A549 (cell line): Measurements from ENCODE around the gene ASPSCR1. TPM values are rescaled to one million over a fixed set of nuclear protein-coding genes. Genes with fewer than 3 reads are reported as not detected.

Experiments
- ATAC-seq, 2 experiments: fragments of 200-7000 bp in 1 of 2; fragments of >200 bp in 1 of 2; cut with Nextera tagmentation in 1 of 2; cut with Tn5 transposase in 1 of 2; 3 replicates each; pipeline versions ENCODE4 v1.8.0 to v1.9.1; 2018 to 2020; ENCODE audit warnings: mild to moderate bottlenecking in 1 of 2, moderate library complexity in 1 of 2
- CTCF ChIA-PET: fragments of 300-600 bp; sonication (Branson Sonifier 250); formaldehyde crosslinking; extraction: SDS; loops from one replicate; lab custom pipeline; 2021; ENCODE audit warnings: antibody characterized with exemption, inconsistent platforms; lab: Yijun Ruan, JAX
- POLR2A ChIA-PET: fragments of 350-600 bp; formaldehyde crosslinking; extraction: SDS; loops from one replicate; lab custom pipeline; 2021; ENCODE audit warnings: antibody characterized with exemption, inconsistent platforms; lab: Yijun Ruan, JAX
- DNase-seq, 2 experiments: peaks; one replicate each; pipeline versions ENCODE4 v3.0.0 to v3.0.0-alpha.2; 2011 to 2016; ENCODE audit warnings: low read depth in 1 of 2, low spot score in 1 of 2
- FAIRE-seq: peaks from 2 replicates; lab custom pipeline; 2011; peaks lifted over from hg19 to GRCh38; lab: Jason Lieb, UNC
- H3K27ac ChIP-seq, 2 experiments: fragments of >200 bp; sonication (Bioruptor Twin); formaldehyde crosslinking; 3 replicates each; pipeline ENCODE4 v1.5.1; 2016 to 2017
- H3K4me1 ChIP-seq: fragments of >200 bp; sonication (Bioruptor Twin); formaldehyde crosslinking; 3 replicates; pipeline ENCODE4 v1.6.1; 2016
- H3K4me2 ChIP-seq: fragments of >200 bp; sonication (Bioruptor Twin); formaldehyde crosslinking; 3 replicates; pipeline ENCODE4 v1.6.1; 2016
- H3K4me3 ChIP-seq: fragments of >200 bp; sonication (Bioruptor Twin); formaldehyde crosslinking; 3 replicates; pipeline ENCODE4 v1.5.1; 2016
- H3K9me3 ChIP-seq: fragments of >200 bp; sonication (Bioruptor Twin); formaldehyde crosslinking; 3 replicates; pipeline ENCODE4 v1.6.1; 2016
- CBX8 ChIP-seq: fragments of 200-600 bp; sonication (generic); IDR thresholded peaks from 2 replicates; pipeline ENCODE4 v1.6.1; 2016
- CHD2 ChIP-seq: fragments of 150-350 bp; IDR thresholded peaks from 2 replicates; pipeline ENCODE4 v1.6.1; 2014; ENCODE audit warnings: low read length; ENCODE audit not compliant: partially characterized antibody
- CTCF ChIP-seq: fragments of >200 bp; sonication (Bioruptor Twin); formaldehyde crosslinking; IDR thresholded peaks from 3 replicates; pipeline ENCODE4 v1.5.1; 2016
- EHMT2 ChIP-seq: fragments of 200-600 bp; sonication (generic); IDR thresholded peaks from 2 replicates; pipeline ENCODE4 v1.6.1; 2016; ENCODE audit warnings: antibody characterized with exemption, low read depth, mild to moderate bottlenecking, moderate library complexity
- FOSB ChIP-seq: fragments of 250-450 bp; sonication (Bioruptor Pico); IDR thresholded peaks from 2 replicates; pipeline ENCODE4 v1.5.0; 2020; ENCODE audit warnings: mild to moderate bottlenecking, moderate library complexity
- GATA3 ChIP-seq: IDR thresholded peaks from 2 replicates; pipeline ENCODE4 v1.6.1; 2012; ENCODE audit warnings: borderline replicate concordance
- HEYL ChIP-seq: fragments of 250-450 bp; sonication (Bioruptor Pico); IDR thresholded peaks from 2 replicates; pipeline ENCODE4 v1.8.0; 2021; ENCODE audit warnings: mild to moderate bottlenecking, moderate library complexity
- HOXA7 ChIP-seq: fragments of 250-450 bp; sonication (Bioruptor Pico); IDR thresholded peaks from 2 replicates; pipeline ENCODE4 v1.5.0; 2020; ENCODE audit warnings: mild to moderate bottlenecking, moderate library complexity
- HOXB13 ChIP-seq: fragments of 250-450 bp; sonication (Bioruptor Pico); IDR thresholded peaks from 2 replicates; pipeline ENCODE4 v1.5.0; 2020; ENCODE audit warnings: low read depth, mild to moderate bottlenecking, moderate library complexity
- HOXB5 ChIP-seq: fragments of 250-450 bp; sonication (Bioruptor Pico); IDR thresholded peaks from 2 replicates; pipeline ENCODE4 v1.5.0; 2020; ENCODE audit warnings: mild to moderate bottlenecking, moderate library complexity
- JUN ChIP-seq, 2 experiments: fragments of >200 bp; sonication (Bioruptor Twin); formaldehyde crosslinking; IDR thresholded peaks; 2 replicates in 1 of 2; 3 replicates in 1 of 2; pipeline ENCODE4 v1.6.1; 2016 to 2017
- KDM5A ChIP-seq: fragments of 200-600 bp; sonication (generic); IDR thresholded peaks from 2 replicates; pipeline ENCODE4 v1.6.1; 2016; ENCODE audit warnings: antibody characterized with exemption, mild to moderate bottlenecking
- PHF8 ChIP-seq: fragments of 200-600 bp; sonication (generic); IDR thresholded peaks from 2 replicates; pipeline ENCODE4 v1.6.1; 2016; ENCODE audit warnings: low read depth, mild to moderate bottlenecking, antibody characterized with exemption, moderate library complexity, borderline replicate concordance
- RAD21 ChIP-seq, 2 experiments: fragments of >200 bp in 1 of 2; sonication (Bioruptor Twin) in 1 of 2; formaldehyde crosslinking in 1 of 2; IDR thresholded peaks in 1 of 2; conservative IDR thresholded peaks in 1 of 2; 2 replicates in 1 of 2; 3 replicates in 1 of 2; pipeline ENCODE4 v1.6.1; 2012 to 2018; ENCODE audit warnings: inconsistent platforms in 1 of 2
- RNF2 ChIP-seq: fragments of 200-600 bp; sonication (generic); IDR thresholded peaks from 2 replicates; pipeline ENCODE4 v1.6.1; 2016; ENCODE audit warnings: low read depth, mild to moderate bottlenecking, antibody characterized with exemption, moderate library complexity, borderline replicate concordance
- SREBF2 ChIP-seq: fragments of 450-650 bp; IDR thresholded peaks from 2 replicates; pipeline ENCODE4 v1.6.1; 2014; ENCODE audit warnings: mild to moderate bottlenecking, moderate library complexity
- WGBS: methylation state at CpG from one replicate; pipeline ENCODE4 v1.1.6; 2017; ENCODE audit errors: missing lambda C conversion rate; 5-methylcytosine and 5-hydroxymethylcytosine counted together
- polyA plus RNA-seq, 4 experiments: library from polyadenylated mRNA; depleted of rRNA in 3 of 4; stranded (reverse); fragments of >200 nt; fragmentation: RNase III in 1 of 4; extraction: RNeasy Plus Mini Kit Qiagen cat#74134 plus additional on column Dnase treatment in 1 of 4; gene quantifications; 2 replicates in 3 of 4; 3 replicates in 1 of 4; pipeline ENCODE4 v1.2.3, GENCODE V29; 2011 to 2017
- TF ChIP-seq, protein P1 (sequence below): fragments of 450-650 bp; IDR thresholded peaks from 2 replicates; pipeline ENCODE4 v1.6.1; 2014; ENCODE audit warnings: antibody characterized with exemption
- TF ChIP-seq, protein P2 (sequence below): IDR thresholded peaks from 2 replicates; pipeline ENCODE4 v1.6.1; 2012; ENCODE audit warnings: low read depth, borderline replicate concordance
- TF ChIP-seq, protein P3 (sequence below): IDR thresholded peaks from 2 replicates; pipeline ENCODE4 v1.6.1; 2012
- TF ChIP-seq, protein P4 (sequence below): fragments of >200 bp; sonication (Bioruptor Twin); formaldehyde crosslinking; IDR thresholded peaks from 3 replicates; pipeline ENCODE4 v1.6.1; 2016
- TF ChIP-seq, protein P5 (sequence below): fragments of 200-600 bp; sonication (generic); IDR thresholded peaks from 2 replicates; pipeline ENCODE4 v1.6.1; 2016; ENCODE audit warnings: antibody characterized with exemption, mild to moderate bottlenecking, moderate library complexity

Gene ASPSCR1
- polyA plus RNA-seq, 2 of the 4 experiments (the other 2 are of a cell fraction) = 12.3 to 25.7 TPM

GRCh38 chr17:82052638-82053059 is 75.2 kb downstream of the ASPSCR1 start:
- CTCF ChIA-PET = interaction anchor here (1.0 to 21.7 kb wide), 6 partner anchors 9 to 93 kb away, joined by 3 to 191 read pairs (median 16); partner anchors contain the start of genes DCXR, DUS1L and RAC3
- Histone ChIP-seq H3K4me2 (peak overlapping the region; percentile 91), H3K9me3 (no peaks in the 10 kb centered on the region), H3K4me1 (peaks cover 16% of the 10 kb centered on the region; the same call in 2 of the 3 replicates), H3K27ac (peak overlapping the region; percentile 91 to 95), H3K4me3 (peak overlapping the region; percentile 97)
- POLR2A ChIA-PET = interaction anchor here (0.6 to 1.0 kb wide), 2 partner anchors 15 to 464 kb away, joined by 3 to 5 read pairs; partner anchors contain the start of gene DCXR
- DNase-seq (no peak), ATAC-seq (peak in 1 of 2 experiments; percentile 1; a peak in 2 of 6 replicates), FAIRE-seq (no peak)
- no peak for TF ChIP-seq CHD2
- no peak for TF ChIP-seq HOXB5
- TF ChIP-seq EHMT2 = no peak
- TF ChIP-seq, protein P1, sequence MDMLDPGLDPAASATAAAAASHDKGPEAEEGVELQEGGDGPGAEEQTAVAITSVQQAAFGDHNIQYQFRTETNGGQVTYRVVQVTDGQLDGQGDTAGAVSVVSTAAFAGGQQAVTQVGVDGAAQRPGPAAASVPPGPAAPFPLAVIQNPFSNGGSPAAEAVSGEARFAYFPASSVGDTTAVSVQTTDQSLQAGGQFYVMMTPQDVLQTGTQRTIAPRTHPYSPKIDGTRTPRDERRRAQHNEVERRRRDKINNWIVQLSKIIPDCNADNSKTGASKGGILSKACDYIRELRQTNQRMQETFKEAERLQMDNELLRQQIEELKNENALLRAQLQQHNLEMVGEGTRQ = no peak
- TF ChIP-seq, protein P2, sequence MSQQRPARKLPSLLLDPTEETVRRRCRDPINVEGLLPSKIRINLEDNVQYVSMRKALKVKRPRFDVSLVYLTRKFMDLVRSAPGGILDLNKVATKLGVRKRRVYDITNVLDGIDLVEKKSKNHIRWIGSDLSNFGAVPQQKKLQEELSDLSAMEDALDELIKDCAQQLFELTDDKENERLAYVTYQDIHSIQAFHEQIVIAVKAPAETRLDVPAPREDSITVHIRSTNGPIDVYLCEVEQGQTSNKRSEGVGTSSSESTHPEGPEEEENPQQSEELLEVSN = no peak
- TF ChIP-seq CBX8 = no peak
- 23% methylated on average over 18 of the region's 19 CpGs for WGBS

GRCh38 chr17:82053130-82053529 is 75.7 kb downstream of the ASPSCR1 start:
- no peaks in the 10 kb centered on the region for H3K9me3 ChIP-seq
- 92% methylated on average over 15 of the region's 19 CpGs for WGBS
- ChIA-PET CTCF (interaction anchor here (0.9 to 21.7 kb wide), 5 partner anchors 12 to 93 kb away, joined by 3 to 191 read pairs (median 24); partner anchors contain the start of genes DCXR, DUS1L and RAC3), POLR2A (no interaction called here)
- H3K27ac ChIP-seq = peak overlapping the region in 1 of 2 experiments; percentile 95; a peak in 2 of 6 replicates
- TF ChIP-seq, protein P3, sequence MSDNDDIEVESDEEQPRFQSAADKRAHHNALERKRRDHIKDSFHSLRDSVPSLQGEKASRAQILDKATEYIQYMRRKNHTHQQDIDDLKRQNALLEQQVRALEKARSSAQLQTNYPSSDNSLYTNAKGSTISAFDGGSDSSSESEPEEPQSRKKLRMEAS = no peak
- TF ChIP-seq JUN (IDR thresholded peaks at IDR 0.05) (no peak), RNF2 (no peak), SREBF2 (no peak), RAD21 (conservative IDR thresholded peaks at IDR 0.05 in 1 of 2, IDR thresholded peaks at IDR 0.05 in 1 of 2) (no peak)
- FAIRE-seq (no peak), ATAC-seq (no peak), DNase-seq (no peak)
- H3K4me3 ChIP-seq = peak overlapping the region; percentile 97
- H3K4me2 ChIP-seq = peak overlapping the region; percentile 91
- peaks cover 16% of the 10 kb centered on the region; the same call in 2 of the 3 replicates for H3K4me1 ChIP-seq

DNA sequence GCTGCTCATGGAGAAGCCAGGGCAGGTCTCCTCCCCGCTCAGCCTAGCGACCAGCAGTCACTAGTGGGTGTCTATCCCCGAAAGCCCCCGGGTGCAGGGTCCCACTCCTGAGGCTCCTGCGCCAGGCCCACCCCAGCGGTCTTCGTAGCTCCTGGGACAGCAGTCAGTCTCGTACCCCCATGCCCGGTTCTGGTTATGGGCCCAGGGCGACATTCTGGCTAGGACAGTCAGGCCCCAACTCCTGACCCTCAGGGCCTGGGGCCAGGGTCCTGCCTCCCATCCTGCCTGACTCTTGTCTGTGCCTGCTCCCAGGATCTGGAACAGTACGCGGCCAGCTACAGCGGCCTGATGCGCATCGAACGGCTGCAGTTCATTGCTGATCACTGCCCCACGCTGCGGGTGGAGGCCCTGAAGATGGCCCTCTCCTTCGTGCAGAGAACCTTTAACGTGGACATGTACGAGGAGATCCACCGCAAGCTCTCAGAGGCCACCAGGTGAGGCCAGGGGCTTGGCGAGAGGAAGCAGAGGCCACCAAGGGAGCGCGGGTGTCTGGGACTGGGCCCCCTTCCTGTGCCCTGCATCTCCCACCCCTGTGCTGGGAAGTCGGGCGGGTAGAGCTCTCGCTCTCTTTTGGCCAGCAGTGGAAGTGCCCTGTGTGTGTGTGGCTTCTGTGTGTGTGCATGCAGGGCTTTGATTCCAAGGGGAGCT is 76.3 kb downstream of the ASPSCR1 start:
- Histone ChIP-seq H3K9me3 (no peaks in the 10 kb centered on the region), H3K4me2 (peak overlapping the region; percentile 91), H3K4me3 (0 out of 3 replicates have a peak overlapping the region, but pooled peaks have one; percentile 97), H3K27ac (no peak overlapping the region), H3K4me1 (peaks cover 16% of the 10 kb centered on the region; the same call in 2 of the 3 replicates)
- CTCF ChIA-PET = interaction anchor here (0.9 to 21.7 kb wide), 5 partner anchors 12 to 94 kb away, joined by 3 to 191 read pairs (median 24); partner anchors contain the start of genes DCXR, DUS1L and RAC3
- WGBS = 93% methylated on average over 28 of the region's 28 CpGs
- no peak for DNase-seq
- POLR2A ChIA-PET = interaction anchor here (0.9 kb wide), 1 partner anchor 16 kb away, joined by 3 read pairs; the partner anchor contains the start of gene DCXR
- no peak for FAIRE-seq
- ATAC-seq = no peak; a peak in 1 of 6 replicates
- TF ChIP-seq KDM5A (no peak), HEYL (CRISPR knock-in tag) (no peak), CTCF (no peak), GATA3 (no peak), HOXA7 (no peak), FOSB (CRISPR knock-in tag) (no peak), HOXB13 (CRISPR knock-in tag) (no peak), PHF8 (no peak)
- TF ChIP-seq, protein P4, sequence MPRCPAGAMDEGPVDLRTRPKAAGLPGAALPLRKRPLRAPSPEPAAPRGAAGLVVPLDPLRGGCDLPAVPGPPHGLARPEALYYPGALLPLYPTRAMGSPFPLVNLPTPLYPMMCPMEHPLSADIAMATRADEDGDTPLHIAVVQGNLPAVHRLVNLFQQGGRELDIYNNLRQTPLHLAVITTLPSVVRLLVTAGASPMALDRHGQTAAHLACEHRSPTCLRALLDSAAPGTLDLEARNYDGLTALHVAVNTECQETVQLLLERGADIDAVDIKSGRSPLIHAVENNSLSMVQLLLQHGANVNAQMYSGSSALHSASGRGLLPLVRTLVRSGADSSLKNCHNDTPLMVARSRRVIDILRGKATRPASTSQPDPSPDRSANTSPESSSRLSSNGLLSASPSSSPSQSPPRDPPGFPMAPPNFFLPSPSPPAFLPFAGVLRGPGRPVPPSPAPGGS = no peak
- TF ChIP-seq, protein P5, sequence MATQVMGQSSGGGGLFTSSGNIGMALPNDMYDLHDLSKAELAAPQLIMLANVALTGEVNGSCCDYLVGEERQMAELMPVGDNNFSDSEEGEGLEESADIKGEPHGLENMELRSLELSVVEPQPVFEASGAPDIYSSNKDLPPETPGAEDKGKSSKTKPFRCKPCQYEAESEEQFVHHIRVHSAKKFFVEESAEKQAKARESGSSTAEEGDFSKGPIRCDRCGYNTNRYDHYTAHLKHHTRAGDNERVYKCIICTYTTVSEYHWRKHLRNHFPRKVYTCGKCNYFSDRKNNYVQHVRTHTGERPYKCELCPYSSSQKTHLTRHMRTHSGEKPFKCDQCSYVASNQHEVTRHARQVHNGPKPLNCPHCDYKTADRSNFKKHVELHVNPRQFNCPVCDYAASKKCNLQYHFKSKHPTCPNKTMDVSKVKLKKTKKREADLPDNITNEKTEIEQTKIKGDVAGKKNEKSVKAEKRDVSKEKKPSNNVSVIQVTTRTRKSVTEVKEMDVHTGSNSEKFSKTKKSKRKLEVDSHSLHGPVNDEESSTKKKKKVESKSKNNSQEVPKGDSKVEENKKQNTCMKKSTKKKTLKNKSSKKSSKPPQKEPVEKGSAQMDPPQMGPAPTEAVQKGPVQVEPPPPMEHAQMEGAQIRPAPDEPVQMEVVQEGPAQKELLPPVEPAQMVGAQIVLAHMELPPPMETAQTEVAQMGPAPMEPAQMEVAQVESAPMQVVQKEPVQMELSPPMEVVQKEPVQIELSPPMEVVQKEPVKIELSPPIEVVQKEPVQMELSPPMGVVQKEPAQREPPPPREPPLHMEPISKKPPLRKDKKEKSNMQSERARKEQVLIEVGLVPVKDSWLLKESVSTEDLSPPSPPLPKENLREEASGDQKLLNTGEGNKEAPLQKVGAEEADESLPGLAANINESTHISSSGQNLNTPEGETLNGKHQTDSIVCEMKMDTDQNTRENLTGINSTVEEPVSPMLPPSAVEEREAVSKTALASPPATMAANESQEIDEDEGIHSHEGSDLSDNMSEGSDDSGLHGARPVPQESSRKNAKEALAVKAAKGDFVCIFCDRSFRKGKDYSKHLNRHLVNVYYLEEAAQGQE = no peak
- TF ChIP-seq, protein P1 = no peak
